ENCODE measurements around the gene GPR176. TPM values are rescaled to one million over a fixed set of nuclear protein-coding genes. Genes with fewer than 3 reads are reported as not detected.
A peak's percentile ranks its signal among the peaks of the same experiment; 100 is the strongest.

Gene GPR176
- total RNA-seq, 4 donors from 2014 or later: 1.6 to 11.8 (median 4.6) TPM

DNA sequence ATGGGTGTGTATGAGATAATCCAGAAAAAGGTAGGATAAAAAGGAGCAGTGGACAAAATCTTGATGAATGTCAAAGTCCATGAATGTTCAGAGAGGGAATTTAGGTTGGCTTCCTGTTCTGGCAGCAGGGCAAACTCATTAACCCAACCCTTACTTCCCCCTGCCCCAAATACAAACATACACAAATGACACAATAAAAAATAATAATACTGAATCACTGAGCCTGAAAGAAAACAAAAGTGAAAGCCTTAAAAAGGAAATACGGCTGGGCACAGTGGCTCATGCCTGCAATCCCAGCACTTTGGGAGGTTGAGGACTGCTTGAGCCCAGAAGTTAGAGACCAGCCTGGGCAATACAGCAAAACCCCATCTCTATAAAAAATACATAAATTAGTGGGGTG, 62.9 kb downstream of the GPR176 start:
- Histone ChIP-seq H3K36me3 (no peaks in the 10 kb centered on the region), H3K27me3 (no peaks in the 10 kb centered on the region), H3K4me1 (peaks cover 0 to 3% (median 0%) of the 10 kb centered on the region in 3 donors), H3K27ac (no peak overlapping the region), H3K4me3 (no peak overlapping the region), H3K9me3 (no peaks in the 10 kb centered on the region)
- TF ChIP-seq, protein P1, sequence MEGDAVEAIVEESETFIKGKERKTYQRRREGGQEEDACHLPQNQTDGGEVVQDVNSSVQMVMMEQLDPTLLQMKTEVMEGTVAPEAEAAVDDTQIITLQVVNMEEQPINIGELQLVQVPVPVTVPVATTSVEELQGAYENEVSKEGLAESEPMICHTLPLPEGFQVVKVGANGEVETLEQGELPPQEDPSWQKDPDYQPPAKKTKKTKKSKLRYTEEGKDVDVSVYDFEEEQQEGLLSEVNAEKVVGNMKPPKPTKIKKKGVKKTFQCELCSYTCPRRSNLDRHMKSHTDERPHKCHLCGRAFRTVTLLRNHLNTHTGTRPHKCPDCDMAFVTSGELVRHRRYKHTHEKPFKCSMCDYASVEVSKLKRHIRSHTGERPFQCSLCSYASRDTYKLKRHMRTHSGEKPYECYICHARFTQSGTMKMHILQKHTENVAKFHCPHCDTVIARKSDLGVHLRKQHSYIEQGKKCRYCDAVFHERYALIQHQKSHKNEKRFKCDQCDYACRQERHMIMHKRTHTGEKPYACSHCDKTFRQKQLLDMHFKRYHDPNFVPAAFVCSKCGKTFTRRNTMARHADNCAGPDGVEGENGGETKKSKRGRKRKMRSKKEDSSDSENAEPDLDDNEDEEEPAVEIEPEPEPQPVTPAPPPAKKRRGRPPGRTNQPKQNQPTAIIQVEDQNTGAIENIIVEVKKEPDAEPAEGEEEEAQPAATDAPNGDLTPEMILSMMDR (IDR thresholded peaks at IDR 0.05): no peak
- TF ChIP-seq EP300 (IDR thresholded peaks at IDR 0.05) (no peak), POLR2AphosphoS5 (IDR thresholded peaks at IDR 0.05) (no peak), POLR2A (IDR thresholded peaks at IDR 0.05) (no peak)
- WGBS, 2 donors (ENCODE audit: low coverage in 1 of 2): 78 to 88% methylated on average over 1 of the region's 1 CpG
- ATAC-seq: no peak

DNA sequence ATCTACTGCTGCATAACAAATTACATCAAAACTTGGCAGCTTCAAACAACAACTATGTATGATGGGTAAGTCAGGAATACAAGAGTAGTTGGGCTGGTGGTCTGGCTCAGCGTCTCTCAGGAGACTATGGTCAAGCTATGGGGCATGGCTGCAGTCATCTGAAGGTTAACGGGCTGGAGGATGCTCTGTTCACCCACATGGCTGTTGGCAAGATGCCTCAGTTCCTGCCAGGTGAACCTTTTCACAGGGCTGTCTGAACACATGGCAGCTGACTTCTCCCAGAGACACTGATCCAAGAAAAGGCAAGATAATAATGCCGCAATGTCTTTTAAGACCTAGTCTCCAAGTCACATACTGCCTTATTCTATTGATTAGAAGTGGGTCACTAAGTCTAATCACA, 63.7 kb downstream of the GPR176 start:
- Histone ChIP-seq H3K27me3 (no peaks in the 10 kb centered on the region), H3K4me1 (peaks cover 0 to 11% (median 3%) of the 10 kb centered on the region in 3 donors), H3K36me3 (no peaks in the 10 kb centered on the region), H3K4me3 (no peak overlapping the region), H3K27ac (no peak overlapping the region), H3K9me3 (no peaks in the 10 kb centered on the region)
- WGBS, 2 donors (ENCODE audit: low coverage in 1 of 2): 72 to 100% methylated on average over 1 to 3 of the region's 3 CpGs
- TF ChIP-seq, protein P1 (IDR thresholded peaks at IDR 0.05): no peak
- no peak for TF ChIP-seq POLR2A (IDR thresholded peaks at IDR 0.05)
- TF ChIP-seq EP300 (IDR thresholded peaks at IDR 0.05): no peak
- no peak for TF ChIP-seq POLR2AphosphoS5 (IDR thresholded peaks at IDR 0.05)
- ATAC-seq: no peak

DNA sequence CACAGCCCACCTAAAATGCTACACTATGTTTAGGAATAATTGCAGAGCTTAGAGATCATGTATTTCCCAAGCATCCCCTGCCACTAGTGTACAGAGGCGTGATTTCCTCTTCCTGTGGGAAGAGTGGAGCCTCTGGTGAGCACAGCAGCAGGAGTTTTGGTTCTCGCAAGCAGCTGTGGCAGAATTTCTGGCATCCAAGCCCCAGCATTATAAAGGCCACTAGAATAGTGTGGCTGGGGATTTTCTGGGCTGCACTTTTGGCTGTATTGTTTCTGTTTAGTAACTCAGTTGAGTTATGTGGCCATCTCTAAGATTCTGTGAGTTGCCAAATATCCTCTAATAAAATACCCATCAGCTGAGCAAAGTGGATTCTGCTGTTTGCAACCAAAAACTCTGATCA, 64.7 kb downstream of the GPR176 start:
- no peaks in the 10 kb centered on the region for H3K27me3 ChIP-seq
- H3K9me3 ChIP-seq: no peaks in the 10 kb centered on the region
- ATAC-seq: no peak
- WGBS, 2 donors (ENCODE audit: low coverage in 1 of 2): 67 to 71% methylated on average over 2 of the region's 2 CpGs
- no peak overlapping the region for H3K4me3 ChIP-seq
- H3K4me1 ChIP-seq: peaks cover 0 to 11% (median 3%) of the 10 kb centered on the region in 3 donors
- H3K27ac ChIP-seq: no peak overlapping the region
- TF ChIP-seq POLR2AphosphoS5 (IDR thresholded peaks at IDR 0.05): no peak
- TF ChIP-seq, protein P1 (IDR thresholded peaks at IDR 0.05): no peak
- TF ChIP-seq POLR2A (IDR thresholded peaks at IDR 0.05): no peak
- TF ChIP-seq EP300 (IDR thresholded peaks at IDR 0.05): no peak
- no peaks in the 10 kb centered on the region for H3K36me3 ChIP-seq

DNA sequence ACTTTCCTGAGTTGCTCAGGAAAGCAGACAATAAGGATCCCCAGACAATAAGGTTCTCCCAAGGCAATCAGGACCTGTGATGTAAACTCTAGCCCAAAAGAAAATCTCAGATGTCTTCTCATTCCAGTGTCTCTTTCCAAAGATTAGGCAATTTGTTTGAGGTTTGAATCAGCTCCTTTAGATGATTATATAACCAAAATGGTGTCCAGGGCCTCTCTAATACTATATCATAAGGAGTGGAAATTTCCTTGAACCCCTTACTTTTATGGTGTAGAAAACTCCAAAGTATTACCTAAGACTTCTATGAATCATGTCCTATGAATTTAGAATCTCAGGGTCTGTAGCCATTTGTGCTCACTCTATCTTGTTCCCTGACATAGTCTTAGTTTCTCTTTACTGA, 65.9 kb downstream of the GPR176 start:
- ATAC-seq: no peak
- Histone ChIP-seq H3K4me1 (peaks cover 0 to 11% (median 3%) of the 10 kb centered on the region in 3 donors), H3K4me3 (no peak overlapping the region), H3K9me3 (no peaks in the 10 kb centered on the region), H3K36me3 (no peaks in the 10 kb centered on the region), H3K27ac (no peak overlapping the region), H3K27me3 (no peaks in the 10 kb centered on the region)
- TF ChIP-seq EP300 (IDR thresholded peaks at IDR 0.05) (no peak), POLR2AphosphoS5 (IDR thresholded peaks at IDR 0.05) (no peak), POLR2A (IDR thresholded peaks at IDR 0.05) (no peak)
- TF ChIP-seq, protein P1 (IDR thresholded peaks at IDR 0.05): no peak

DNA sequence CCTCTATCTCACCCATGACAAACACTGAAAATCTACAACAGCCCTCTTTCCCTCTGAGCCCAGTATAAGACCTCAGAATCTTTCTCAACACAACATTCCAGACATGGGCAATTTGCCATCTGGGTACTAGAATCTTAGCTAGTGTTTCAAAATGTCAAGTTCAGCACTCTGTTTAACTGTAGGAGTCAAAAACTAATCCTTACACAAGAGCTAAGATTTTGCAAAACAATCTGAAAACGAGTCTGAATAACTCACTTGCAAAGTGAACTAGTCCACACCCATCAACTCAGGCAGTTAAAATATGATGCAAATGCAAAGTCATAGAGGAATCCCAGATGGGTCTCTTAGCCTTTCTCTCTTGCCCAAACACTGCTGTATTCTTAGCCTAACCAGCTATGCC, 67.8 kb downstream of the GPR176 start:
- no peaks in the 10 kb centered on the region for H3K27me3 ChIP-seq
- no peak overlapping the region for H3K4me3 ChIP-seq
- no peak overlapping the region for H3K27ac ChIP-seq
- no peak for TF ChIP-seq EP300 (IDR thresholded peaks at IDR 0.05)
- TF ChIP-seq POLR2A (IDR thresholded peaks at IDR 0.05): no peak
- peak; percentile 63 for TF ChIP-seq POLR2AphosphoS5 (IDR thresholded peaks at IDR 0.05)
- TF ChIP-seq, protein P1 (IDR thresholded peaks at IDR 0.05): no peak
- no peaks in the 10 kb centered on the region for H3K9me3 ChIP-seq
- ATAC-seq: peak; percentile 74
- H3K36me3 ChIP-seq: no peaks in the 10 kb centered on the region
- 20 to 30% methylated on average over 1 of the region's 1 CpG for WGBS, 2 donors (ENCODE audit: low coverage in 1 of 2)
- H3K4me1 ChIP-seq: peaks cover 0 to 11% (median 3%) of the 10 kb centered on the region in 3 donors
